Common myeloid progenitor, CD34-positive (primary cell): Measurements from ENCODE around the gene EIF6.
A peak's percentile ranks its signal among the peaks of the same experiment; 100 is the strongest.

Source experiments
- CTCF ChIA-PET: fragments of 350-600 bp; sonication (Branson Sonifier 250); formaldehyde crosslinking; loops from one replicate; lab custom pipeline; 2021; ENCODE audit warnings: antibody characterized with exemption; lab: Charles Lee
- POLR2A ChIA-PET: fragments of 350-600 bp; sonication (Branson Sonifier 250); formaldehyde crosslinking; loops from one replicate; lab custom pipeline; 2021; ENCODE audit warnings: antibody characterized with exemption; lab: Charles Lee
- DNase-seq, 3 donors: peaks; one replicate each; pipeline versions ENCODE4 v3.0.0 to v3.0.0-alpha.2; 2013
- H3K27ac ChIP-seq, 2 experiments: 1 replicate in 1 of 2; 2 replicates in 1 of 2; pipeline ENCODE4 v1.7.0; 2013; ENCODE audit warnings: inconsistent platforms in 2 of 2, low read length in 2 of 2, mild to moderate bottlenecking in 2 of 2, low read depth in 1 of 2, moderate library complexity in 1 of 2; ENCODE audit not compliant: severe bottlenecking in 2 of 2, insufficient read depth in 1 of 2, poor library complexity in 1 of 2
- H3K27me3 ChIP-seq, 5 experiments: replicated peaks in 2 of 5; 1 replicate in 3 of 5; 2 replicates in 2 of 5; pipeline versions ENCODE4 v1.6.1 to v1.7.0; 2013; ENCODE audit warnings: low read length in 4 of 5, mild to moderate bottlenecking in 2 of 5, moderate library complexity in 2 of 5, inconsistent platforms in 1 of 5; ENCODE audit not compliant: insufficient read depth in 5 of 5, control insufficient read depth in 4 of 5
- H3K36me3 ChIP-seq, 4 experiments: 1 replicate in 2 of 4; 2 replicates in 2 of 4; pipeline versions ENCODE4 v1.6.1 to v1.7.0; 2013; ENCODE audit warnings: low read length in 3 of 4, control low read depth in 1 of 4, mild to moderate bottlenecking in 1 of 4; ENCODE audit not compliant: control insufficient read depth in 4 of 4, insufficient read depth in 4 of 4
- H3K4me1 ChIP-seq, 4 experiments: 1 replicate in 3 of 4; 2 replicates in 1 of 4; pipeline versions ENCODE4 v1.6.1 to v1.7.1; 2013; ENCODE audit warnings: low read length in 3 of 4, mild to moderate bottlenecking in 3 of 4, control low read depth in 1 of 4, inconsistent platforms in 1 of 4, moderate library complexity in 1 of 4; ENCODE audit not compliant: control insufficient read depth in 4 of 4, insufficient read depth in 4 of 4; ENCODE audit errors: control extremely low read depth in 1 of 4
- H3K4me3 ChIP-seq, 7 experiments: 1 replicate in 4 of 7; 2 replicates in 3 of 7; pipeline versions ENCODE4 v1.5.1 to v1.7.0; 2013; ENCODE audit warnings: mild to moderate bottlenecking in 7 of 7, low read length in 6 of 7, moderate library complexity in 6 of 7, inconsistent platforms in 2 of 7, low read depth in 2 of 7, control low read depth in 1 of 7; ENCODE audit not compliant: insufficient read depth in 4 of 7, control insufficient read depth in 1 of 7; ENCODE audit errors: extremely low read depth in 1 of 7
- H3K9me3 ChIP-seq, 5 experiments: 1 replicate in 4 of 5; 2 replicates in 1 of 5; pipeline versions ENCODE4 v1.6.1 to v1.7.1; 2013; ENCODE audit warnings: low read length in 4 of 5, mild to moderate bottlenecking in 2 of 5, inconsistent platforms in 1 of 5, low read depth in 1 of 5, moderate library complexity in 1 of 5; ENCODE audit not compliant: control insufficient read depth in 4 of 5, insufficient read depth in 2 of 5; ENCODE audit errors: control extremely low read depth in 1 of 5
- WGBS: methylation state at CpG from one replicate; pipeline ENCODE4 v1.1.5; 2013; ENCODE audit not compliant: insufficient coverage; 5-methylcytosine and 5-hydroxymethylcytosine counted together

EIF6 gene

GRCh38 chr20:35304956-35305355 lies 20.4 kb upstream of the EIF6 start:
- Histone ChIP-seq H3K9me3 (no peaks in the 10 kb centered on the region), H3K27me3 (no peaks in the 10 kb centered on the region), H3K36me3 (peaks cover 2 to 26% (median 17%) of the 10 kb centered on the region in 4 experiments), H3K4me3 (no peak overlapping the region), H3K4me1 (peaks cover 0 to 24% (median 0%) of the 10 kb centered on the region in 4 experiments), H3K27ac (no peak overlapping the region)
- ChIA-PET CTCF (interaction anchor here (0.8 to 8.6 kb wide), 18 partner anchors 8 to 212 kb away, joined by 3 to 63 read pairs (median 5); partner anchors contain the start of genes EIF6 and TRPC4AP), POLR2A (no interaction called here)
- DNase-seq = no peak
- WGBS = 93% methylated on average over 6 of the region's 6 CpGs

- peaks cover 0 to 27% (median 0%) of the 10 kb centered on the region in 4 experiments for H3K4me1 ChIP-seq
- no peak overlapping the region for H3K4me3 ChIP-seq
- H3K27ac ChIP-seq = no peak overlapping the region
- H3K36me3 ChIP-seq = peaks cover 0 to 25% (median 17%) of the 10 kb centered on the region in 4 experiments
- H3K9me3 ChIP-seq = no peaks in the 10 kb centered on the region
- 53% methylated on average over 12 of the region's 18 CpGs for WGBS
- peak; percentile 86 to 92 (median 89) for DNase-seq
- H3K27me3 ChIP-seq = no peaks in the 10 kb centered on the region
- ChIA-PET POLR2A (interaction anchor here (0.6 kb wide), 1 partner anchor 26 kb away, joined by 3 read pairs; no protein-coding TSS in a partner anchor), CTCF (interaction anchor here (0.7 to 8.6 kb wide), 26 partner anchors 11 to 211 kb away, joined by 3 to 63 read pairs (median 5); partner anchors contain the start of genes EIF6 and TRPC4AP)
Measured at GRCh38 chr20:35303735-35304491, 19.3 kb upstream of the EIF6 start.

- no peak for DNase-seq
- Histone ChIP-seq H3K4me1 (peaks cover 0 to 27% (median 0%) of the 10 kb centered on the region in 4 experiments), H3K27ac (no peak overlapping the region), H3K36me3 (peaks cover 0 to 25% (median 17%) of the 10 kb centered on the region in 4 experiments), H3K27me3 (no peaks in the 10 kb centered on the region), H3K9me3 (no peaks in the 10 kb centered on the region), H3K4me3 (no peak overlapping the region)
- WGBS = 93% methylated on average over 8 of the region's 11 CpGs
- CTCF ChIA-PET = interaction anchor here (0.7 to 8.6 kb wide), 15 partner anchors 10 to 142 kb away, joined by 3 to 63 read pairs (median 5); partner anchors contain the start of gene EIF6
- POLR2A ChIA-PET = no interaction called here
Measured at GRCh38 chr20:35303382-35303734, 18.8 kb upstream of the EIF6 start.

- peaks cover 0 to 25% (median 17%) of the 10 kb centered on the region in 4 experiments for H3K36me3 ChIP-seq
- no peak overlapping the region for H3K27ac ChIP-seq
- no peaks in the 10 kb centered on the region for H3K9me3 ChIP-seq
- DNase-seq = no peak
- no peaks in the 10 kb centered on the region for H3K27me3 ChIP-seq
- H3K4me3 ChIP-seq = no peak overlapping the region
- CTCF ChIA-PET = interaction anchor here (0.7 to 8.6 kb wide), 15 partner anchors 8 to 146 kb away, joined by 3 to 63 read pairs (median 5); partner anchors contain the start of gene EIF6
- WGBS = 98% methylated on average over 3 of the region's 6 CpGs
- peaks cover 0 to 27% (median 0%) of the 10 kb centered on the region in 4 experiments for H3K4me1 ChIP-seq
- POLR2A ChIA-PET = interaction anchor here (0.5 kb wide), 1 partner anchor 30 kb away, joined by 3 read pairs; no protein-coding TSS in a partner anchor
Measured at GRCh38 chr20:35302421-35303335, 18.1 kb upstream of the EIF6 start.

- H3K9me3 ChIP-seq = no peaks in the 10 kb centered on the region
- POLR2A ChIA-PET = no interaction called here
- H3K27me3 ChIP-seq = no peaks in the 10 kb centered on the region
- no peak overlapping the region for H3K4me3 ChIP-seq
- WGBS = no CpG with 5 or more reads among the region's 2 CpGs
- CTCF ChIA-PET = interaction anchor here (0.6 to 8.6 kb wide), 5 partner anchors 9 to 129 kb away, joined by 3 to 63 read pairs (median 4); no protein-coding TSS in a partner anchor
- H3K4me1 ChIP-seq = peaks cover 0 to 20% (median 0%) of the 10 kb centered on the region in 4 experiments
- DNase-seq = no peak
- H3K27ac ChIP-seq = no peak overlapping the region
- peaks cover 0 to 24% (median 16%) of the 10 kb centered on the region in 4 experiments for H3K36me3 ChIP-seq
Measured at GRCh38 chr20:35301426-35301825, 16.9 kb upstream of the EIF6 start.

GRCh38 chr20:35300469-35301262 lies 16.1 kb upstream of the EIF6 start:
- H3K4me1 ChIP-seq = peaks cover 0 to 15% (median 0%) of the 10 kb centered on the region in 4 experiments
- no peak overlapping the region for H3K27ac ChIP-seq
- H3K27me3 ChIP-seq = no peaks in the 10 kb centered on the region
- WGBS = no CpG with 5 or more reads among the region's 4 CpGs
- H3K4me3 ChIP-seq = no peak overlapping the region
- H3K36me3 ChIP-seq = peaks cover 0 to 17% (median 11%) of the 10 kb centered on the region in 4 experiments
- DNase-seq = no peak
- no peaks in the 10 kb centered on the region for H3K9me3 ChIP-seq
- ChIA-PET CTCF (interaction anchor here (0.7 to 2.8 kb wide), 4 partner anchors 10 to 188 kb away, joined by 3 to 10 read pairs (median 4); no protein-coding TSS in a partner anchor), POLR2A (no interaction called here)
